ENCODE data around the gene RALBP1.

- no peak for TF ChIP-seq POLR2A (IDR thresholded peaks at IDR 0.05)
- TF ChIP-seq, protein P1, sequence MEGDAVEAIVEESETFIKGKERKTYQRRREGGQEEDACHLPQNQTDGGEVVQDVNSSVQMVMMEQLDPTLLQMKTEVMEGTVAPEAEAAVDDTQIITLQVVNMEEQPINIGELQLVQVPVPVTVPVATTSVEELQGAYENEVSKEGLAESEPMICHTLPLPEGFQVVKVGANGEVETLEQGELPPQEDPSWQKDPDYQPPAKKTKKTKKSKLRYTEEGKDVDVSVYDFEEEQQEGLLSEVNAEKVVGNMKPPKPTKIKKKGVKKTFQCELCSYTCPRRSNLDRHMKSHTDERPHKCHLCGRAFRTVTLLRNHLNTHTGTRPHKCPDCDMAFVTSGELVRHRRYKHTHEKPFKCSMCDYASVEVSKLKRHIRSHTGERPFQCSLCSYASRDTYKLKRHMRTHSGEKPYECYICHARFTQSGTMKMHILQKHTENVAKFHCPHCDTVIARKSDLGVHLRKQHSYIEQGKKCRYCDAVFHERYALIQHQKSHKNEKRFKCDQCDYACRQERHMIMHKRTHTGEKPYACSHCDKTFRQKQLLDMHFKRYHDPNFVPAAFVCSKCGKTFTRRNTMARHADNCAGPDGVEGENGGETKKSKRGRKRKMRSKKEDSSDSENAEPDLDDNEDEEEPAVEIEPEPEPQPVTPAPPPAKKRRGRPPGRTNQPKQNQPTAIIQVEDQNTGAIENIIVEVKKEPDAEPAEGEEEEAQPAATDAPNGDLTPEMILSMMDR (IDR thresholded peaks at IDR 0.05): no peak
These were observed 102.0 kb downstream of the RALBP1 start for GRCh38 chr18:9577361-9577760.
